A204.1 (cell line): Measurements from ENCODE around the gene SLC38A11.

Experiments
- FAIRE-seq: peaks from 2 replicates; lab custom pipeline; 2012; peaks lifted over from hg19 to GRCh38; lab: Jason Lieb, UNC

The SLC38A11 gene

DNA sequence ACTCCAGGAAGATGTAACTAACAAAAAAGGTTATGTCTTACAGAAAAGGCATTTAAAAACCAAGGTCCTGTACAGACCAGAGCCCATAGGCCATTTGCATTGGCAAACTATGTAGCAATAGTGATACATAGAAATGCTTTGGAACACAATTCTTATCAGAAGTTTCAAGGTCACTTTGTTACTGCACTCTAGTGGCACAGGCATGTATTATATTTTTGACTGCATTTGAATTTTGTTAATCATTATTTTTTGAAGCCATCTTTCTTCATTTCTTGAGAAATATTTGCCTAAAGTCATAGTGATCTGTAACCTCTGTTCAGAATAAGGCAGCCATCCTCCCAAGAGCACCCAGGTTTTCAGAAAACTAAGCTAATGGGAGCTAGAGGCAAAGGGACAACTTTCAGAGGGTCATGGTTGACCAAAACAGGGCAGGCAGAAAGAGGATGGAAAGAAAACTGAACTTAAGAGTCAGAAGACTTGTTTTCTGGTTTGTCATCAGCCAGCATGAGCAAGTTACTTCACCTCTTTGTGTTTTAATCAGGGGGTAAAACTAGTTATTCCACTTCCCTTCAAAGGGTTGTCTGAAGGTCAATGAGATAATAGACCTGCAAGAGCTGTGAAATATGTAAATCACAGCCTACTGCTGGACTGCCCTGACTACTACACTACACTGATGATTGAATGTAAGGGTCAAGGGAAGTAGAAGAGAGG, 41.5 kb downstream of the SLC38A11 start:
- no peak for FAIRE-seq

- FAIRE-seq: no peak
These were observed 42.3 kb downstream of the SLC38A11 start for GRCh38 chr2:164913011-164913410.

- no peak for FAIRE-seq
These were observed 43.5 kb downstream of the SLC38A11 start for GRCh38 chr2:164911832-164912231.

DNA sequence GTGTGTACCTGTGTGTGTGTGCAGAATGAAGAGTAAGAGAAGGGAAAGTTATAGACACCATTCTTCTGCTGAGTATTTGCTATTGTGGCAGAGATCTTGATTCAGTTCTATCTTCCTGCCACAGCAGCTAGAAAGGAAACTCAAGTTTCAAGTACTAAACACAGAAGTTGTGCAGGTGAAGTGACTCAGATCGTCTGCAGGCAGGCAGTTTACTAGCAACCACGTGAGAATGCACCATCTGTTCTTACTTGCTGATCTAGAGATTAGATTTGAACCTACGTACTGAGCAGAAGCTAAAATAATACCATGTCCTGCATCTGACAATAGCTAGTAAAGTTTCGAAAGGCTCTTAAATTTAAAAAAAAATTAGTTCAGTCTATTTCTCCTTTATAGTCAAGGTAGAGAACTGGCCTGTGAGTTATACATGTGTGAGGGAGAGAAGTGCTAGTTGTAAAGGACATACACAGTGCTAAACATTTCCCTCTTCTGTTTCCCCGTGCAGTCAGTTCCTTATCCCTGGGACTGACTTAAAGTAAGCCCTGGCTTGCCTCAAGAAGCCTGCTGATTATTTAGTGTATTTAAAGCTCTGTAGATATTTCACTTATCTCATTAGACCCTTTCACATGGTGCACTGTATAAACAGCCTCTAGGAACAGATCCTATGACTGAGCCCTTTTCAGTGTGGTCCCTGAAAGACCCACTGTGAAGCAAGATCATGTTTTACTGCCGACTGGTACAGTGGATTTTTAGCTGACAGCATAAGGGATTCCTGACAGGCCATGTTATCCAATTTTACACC, 45.0 kb downstream of the SLC38A11 start:
- no peak for FAIRE-seq

GRCh38 chr2:164906947-164907346, 48.4 kb downstream of the SLC38A11 start:
- no peak for FAIRE-seq

- FAIRE-seq: no peak
These were observed 50.0 kb downstream of the SLC38A11 start for GRCh38 chr2:164905307-164905706.

DNA sequence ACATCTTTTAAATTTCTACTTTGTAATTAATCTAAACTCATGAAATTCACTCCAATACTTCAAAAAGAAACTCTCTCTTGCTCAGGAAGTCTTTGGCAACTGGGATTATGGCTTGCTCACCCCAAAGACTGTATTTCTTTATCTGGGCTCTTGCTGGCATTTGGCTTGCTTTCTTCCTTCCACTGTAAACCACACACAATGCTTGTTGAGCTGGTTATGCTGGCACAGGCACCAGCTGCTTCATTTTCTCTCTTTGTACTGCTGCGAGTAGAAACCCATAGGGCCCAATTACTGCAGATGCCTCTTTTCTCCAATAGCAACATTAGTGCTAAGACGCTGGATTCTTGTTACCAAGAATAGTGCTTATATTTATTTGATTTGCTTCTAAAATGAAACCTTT, 51.4 kb downstream of the SLC38A11 start:
- FAIRE-seq: no peak

- no peak for FAIRE-seq
These were observed 52.1 kb downstream of the SLC38A11 start for GRCh38 chr2:164903204-164903603.

DNA sequence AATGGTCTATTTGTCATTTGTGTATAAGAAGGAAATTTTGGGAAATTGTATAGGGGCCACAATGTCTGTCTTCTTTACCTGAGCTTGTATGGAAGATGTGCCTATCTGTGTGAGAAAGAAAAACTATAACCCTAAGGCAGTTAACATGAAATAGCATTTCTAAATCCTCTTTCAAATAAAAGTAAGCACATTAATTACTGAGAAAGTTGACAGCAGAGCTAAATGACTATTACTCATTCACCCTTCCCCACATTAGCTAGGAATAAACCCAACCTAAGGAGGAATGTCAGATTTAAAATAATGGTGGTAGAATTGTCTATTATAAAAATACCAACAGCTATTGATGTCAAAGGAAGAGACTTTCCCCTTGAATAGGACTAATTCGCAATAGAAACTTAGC, 56.2 kb downstream of the SLC38A11 start:
- no peak for FAIRE-seq

- FAIRE-seq: no peak
These were observed 56.9 kb downstream of the SLC38A11 start for GRCh38 chr2:164898475-164898874.

DNA sequence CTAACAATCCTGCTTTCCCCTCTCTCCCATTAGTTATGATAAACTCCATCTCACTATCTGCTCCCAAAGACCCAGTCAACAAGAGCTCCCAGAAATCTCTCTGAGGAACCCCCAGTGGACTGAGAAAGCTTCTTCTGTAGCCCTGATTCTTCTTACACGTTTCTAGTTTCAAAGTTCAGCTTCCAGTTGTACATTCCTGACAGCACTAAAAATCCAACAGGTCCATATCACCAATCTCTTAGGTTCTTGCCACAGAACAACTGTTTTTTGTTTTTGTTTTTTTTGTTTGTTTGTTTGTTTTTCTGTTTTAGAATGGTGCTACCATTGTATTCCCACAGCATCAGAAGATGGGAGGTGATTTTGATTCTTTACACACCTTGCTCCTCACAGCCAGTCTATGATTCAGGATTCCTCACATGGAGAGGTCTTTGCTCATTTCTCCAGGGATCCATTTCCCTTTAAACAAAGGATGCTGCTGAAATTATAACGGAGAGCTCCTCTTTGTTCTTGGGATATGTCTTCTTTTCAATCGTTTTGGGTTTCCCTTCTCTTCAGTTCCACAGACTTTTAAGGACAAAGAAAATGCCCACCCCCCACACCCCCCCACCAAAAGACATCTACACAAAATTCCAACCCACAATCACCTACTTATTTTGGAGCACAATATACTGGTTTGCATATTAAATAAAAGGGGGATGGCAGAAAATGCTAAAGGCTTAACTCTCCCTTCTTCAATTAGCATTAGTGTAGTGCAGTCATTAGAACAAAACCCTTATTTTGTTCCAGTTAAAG, 57.7 kb downstream of the SLC38A11 start:
- FAIRE-seq: no peak

- FAIRE-seq: no peak
These were observed 58.5 kb downstream of the SLC38A11 start for GRCh38 chr2:164896634-164897355.

DNA sequence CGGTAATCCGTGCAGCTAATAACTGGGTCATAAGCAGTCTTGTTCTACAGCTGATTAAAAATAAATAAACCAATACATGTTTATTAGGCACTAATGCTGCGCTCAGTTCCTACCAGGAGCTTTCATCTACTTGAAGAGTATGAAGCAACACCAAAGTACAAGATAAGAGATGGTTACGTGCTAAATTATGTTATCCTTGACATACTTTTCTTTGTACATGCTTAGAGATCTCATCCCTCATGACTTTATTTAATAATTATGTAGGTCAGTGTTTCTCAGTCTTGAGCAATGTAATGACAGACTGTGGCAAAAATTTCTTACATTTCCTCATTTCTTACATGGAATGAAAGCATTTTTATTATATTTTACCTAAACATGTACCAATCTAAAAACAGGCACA, 59.1 kb downstream of the SLC38A11 start:
- FAIRE-seq: no peak

DNA sequence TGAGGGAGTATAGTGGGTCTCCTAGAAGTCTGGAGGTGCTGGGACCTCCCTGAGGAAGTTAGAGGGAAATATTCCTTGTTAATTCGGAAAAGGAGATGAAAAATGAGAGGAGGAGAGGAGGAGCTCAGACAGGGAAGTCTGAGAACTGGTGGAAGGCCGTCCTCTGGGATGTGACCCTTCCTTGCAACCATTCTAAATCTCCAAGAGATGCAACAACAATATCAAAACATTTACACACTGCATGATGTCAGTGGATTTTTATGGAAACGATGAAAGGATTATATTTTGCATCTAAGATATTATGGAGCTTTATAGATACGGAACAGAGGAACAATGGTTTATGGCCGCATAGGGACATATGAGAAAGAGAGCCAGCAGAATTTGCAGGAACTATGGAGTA, 63.9 kb downstream of the SLC38A11 start:
- FAIRE-seq: no peak

DNA sequence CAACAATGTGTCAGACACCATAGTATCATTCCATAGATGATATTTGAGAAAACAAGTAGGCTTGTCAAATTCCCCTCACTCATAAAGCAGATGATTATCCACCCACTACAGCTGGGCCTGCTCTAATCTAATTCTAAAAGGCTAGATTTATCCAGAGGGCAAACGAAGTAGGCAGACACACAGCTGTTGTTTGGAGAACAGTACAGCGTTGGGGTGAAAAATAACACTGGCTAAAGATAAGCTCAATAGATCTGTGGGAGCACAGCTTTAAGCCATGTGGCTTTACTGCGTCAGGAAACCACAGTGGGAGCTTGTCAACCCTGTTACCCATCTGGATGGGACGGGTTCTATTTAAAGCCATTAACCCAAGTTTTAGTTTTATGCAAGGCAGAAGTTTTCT, 64.8 kb downstream of the SLC38A11 start:
- no peak for FAIRE-seq

GRCh38 chr2:164888592-164888991, 66.7 kb downstream of the SLC38A11 start:
- FAIRE-seq: no peak

DNA sequence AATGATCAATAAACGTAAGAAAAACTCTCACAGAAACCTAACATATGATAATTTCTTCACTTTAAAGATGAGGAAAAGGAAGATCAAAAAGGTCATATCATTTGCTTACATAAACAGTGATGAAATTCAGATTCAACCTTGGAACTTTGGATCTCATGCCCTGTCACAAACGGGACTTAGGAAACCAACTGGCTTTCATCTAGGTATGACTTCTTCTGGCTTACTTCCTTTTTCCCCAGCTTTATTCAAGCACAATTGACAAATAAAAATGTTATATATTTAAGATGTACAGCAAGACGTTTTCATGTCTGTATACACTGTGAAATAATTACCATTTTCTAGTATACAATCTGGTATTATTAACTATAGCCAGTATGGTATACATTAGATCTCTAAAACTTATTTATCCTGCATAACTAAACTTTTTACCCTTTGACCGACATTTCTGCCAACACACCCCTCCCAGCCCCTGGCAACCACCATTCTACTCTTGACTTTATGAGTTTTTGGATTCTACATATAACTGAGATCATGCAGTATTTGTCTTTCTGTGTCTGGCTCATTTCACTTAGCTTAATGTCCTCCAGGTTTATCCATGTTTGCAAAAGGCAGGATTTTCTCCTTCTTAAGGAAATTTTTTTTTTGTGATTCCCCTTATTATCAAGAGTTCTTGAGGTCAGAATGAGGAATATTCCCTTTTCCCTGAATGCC, 67.7 kb downstream of the SLC38A11 start:
- FAIRE-seq: no peak

DNA sequence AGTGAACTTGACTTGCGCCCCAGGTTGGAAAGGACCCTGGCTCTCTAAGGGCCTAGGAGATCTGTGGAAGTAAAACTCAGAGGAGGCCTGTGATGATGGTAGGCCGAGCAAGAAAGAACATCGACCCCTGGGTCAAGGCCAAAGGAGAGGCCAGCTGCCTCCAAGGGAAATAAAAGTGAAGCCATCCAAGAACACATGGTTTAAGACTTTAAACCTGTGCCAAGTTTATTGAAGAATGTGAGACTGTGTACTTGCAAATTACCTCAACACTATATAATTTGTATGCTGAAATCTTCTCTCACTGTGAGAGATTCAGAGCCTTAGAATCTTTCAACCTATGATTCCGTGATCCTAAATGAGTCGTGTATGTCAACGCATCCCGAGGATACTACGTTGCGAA, 73.0 kb downstream of the SLC38A11 start:
- FAIRE-seq: no peak

- no peak for FAIRE-seq
These were observed 73.8 kb downstream of the SLC38A11 start for GRCh38 chr2:164881524-164881923.

DNA sequence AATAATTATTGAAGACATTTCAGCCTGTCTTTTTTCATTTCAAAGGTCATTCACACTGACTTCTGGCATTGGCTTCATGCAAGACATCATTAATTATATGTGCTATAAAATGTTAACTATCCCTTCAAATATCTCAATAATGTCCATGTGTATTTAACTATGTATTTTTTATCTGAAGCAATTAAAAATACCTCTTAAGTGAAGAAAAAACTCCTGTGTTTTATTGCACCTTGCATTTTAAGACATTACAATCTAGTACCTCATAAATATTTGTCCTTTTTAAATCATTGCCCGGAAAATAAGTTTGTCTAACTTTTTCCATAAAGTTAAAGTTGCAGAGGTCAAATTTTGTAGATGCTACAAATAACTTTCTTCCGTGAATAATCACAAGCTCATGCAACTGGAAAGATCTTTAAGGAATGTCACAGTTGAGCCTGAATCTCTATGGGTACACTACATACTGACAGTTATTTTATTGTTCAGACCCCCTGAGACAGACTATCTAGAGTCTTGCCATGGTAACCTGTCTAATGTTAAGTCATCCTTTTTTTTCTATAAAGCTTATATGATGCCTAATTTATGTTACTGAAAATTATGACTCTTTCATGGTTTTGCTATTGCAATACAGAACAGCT, 75.3 kb downstream of the SLC38A11 start:
- FAIRE-seq: no peak

- no peak for FAIRE-seq
These were observed 77.4 kb downstream of the SLC38A11 start for GRCh38 chr2:164877927-164878326.
